ENCODE data around the gene SART3.

SART3 gene

DNA sequence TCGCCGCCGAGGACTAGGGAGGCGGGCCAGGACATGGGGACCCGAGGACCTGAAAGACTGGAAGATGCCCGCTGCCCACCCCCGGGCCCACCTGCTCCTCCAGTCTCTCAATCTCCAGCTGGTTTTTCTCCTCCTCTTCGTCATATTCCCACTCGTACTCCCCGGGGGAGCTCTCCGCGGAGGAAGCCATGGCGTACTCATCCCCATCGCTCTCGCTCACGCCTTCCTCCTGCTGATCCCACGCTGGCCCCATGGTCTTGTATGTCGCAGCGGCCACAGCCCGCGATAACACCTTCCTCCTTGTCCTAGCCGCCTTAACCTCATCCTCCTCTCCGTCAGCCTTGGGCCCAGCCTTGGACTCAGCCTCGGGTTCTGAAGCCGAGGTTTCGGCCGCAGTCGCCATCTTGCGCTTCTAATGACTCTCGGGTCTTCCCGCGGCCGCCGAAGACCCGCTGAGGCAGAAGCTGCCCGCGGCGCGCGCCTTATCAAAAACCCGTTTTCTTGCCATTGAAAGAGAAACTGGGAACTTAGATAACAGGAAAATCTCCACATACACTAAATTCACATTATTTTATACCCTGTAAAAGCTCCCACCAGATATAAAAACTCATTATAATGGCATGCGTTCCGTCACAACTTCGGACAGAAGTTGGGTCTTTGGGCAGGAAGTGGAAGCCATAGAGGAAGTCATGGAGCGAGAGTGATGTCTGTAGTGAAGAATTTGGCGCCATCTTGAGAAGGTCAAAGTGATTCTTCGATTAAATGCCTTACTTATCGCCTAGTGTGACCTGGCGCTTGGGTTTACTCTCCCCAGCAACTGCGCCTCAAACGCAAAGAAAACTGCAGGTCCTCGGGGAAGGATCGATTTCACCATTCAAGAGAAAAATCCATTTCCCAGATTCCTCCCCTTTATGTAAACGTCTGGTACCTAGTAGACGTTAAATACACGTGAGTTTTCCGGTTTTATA lies at the start of gene SART3:
TSS of gene SART3 (minus strand) at position 422 of the 968 bp plus-strand sequence. CDS start at position 403, 19 bp downstream.
- peak; percentile 63 to 74 for DNase-seq (ENCODE audit: low read depth in 2 of 2)

GRCh38 chr12:108610336-108610815 lies 49.4 kb upstream of the SART3 start:
- no peak for DNase-seq (ENCODE audit: low read depth in 2 of 2)

GRCh38 chr12:108609537-108610335 lies 48.8 kb upstream of the SART3 start:
- DNase-seq (ENCODE audit: low read depth in 2 of 2): no peak

DNA sequence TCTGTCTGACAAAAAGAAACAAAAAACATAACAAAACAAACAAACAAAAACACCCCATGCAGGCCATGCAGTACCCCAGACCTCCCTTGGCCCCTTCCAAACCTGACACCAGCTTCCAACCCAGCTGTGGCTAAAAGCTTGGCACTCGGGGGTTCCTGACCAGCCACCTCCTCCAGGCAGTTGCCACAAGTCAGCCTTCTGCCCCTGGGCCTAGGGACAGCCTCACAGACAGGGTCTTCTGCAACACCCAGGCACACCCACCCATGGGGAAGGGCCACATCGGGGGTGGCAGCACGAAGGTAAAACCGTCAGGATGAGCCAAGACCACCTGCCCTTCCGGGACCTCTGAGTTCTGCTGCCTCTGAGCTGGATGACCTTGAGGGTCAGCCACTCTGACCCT lies 47.6 kb upstream of the SART3 start:
- DNase-seq (ENCODE audit: low read depth in 2 of 2): no peak

DNA sequence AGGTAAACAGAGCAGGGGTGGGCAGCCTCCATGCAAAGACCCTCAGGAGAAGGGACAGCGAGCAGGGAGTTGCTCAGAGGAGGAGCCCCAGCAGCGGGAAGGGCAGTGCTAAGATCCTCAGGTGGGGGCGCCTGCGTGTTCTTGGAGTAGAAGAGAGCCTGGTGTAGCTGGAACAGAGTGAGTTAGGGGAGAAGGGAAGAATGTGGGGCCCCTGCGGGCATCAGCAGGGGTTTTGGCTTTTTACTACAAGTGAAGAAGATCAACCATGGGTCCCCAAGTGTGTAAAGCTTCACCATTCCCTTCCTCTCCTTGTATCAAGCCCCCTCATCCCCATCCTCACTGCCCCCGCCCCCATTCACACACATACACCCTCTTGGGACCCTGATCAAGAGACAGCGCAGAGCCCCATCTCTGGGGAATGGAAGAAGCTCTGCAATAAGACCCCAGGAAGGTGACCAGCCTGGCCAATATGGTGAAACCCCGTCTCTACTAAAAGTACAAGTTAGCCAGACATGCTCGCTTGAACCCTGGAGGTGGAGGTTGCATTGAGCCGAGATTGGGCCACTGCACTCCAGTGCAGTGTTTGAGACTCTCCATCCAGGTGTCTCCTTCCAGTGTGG lies 47.1 kb upstream of the SART3 start:
- no peak for DNase-seq (ENCODE audit: low read depth in 2 of 2)

GRCh38 chr12:108606492-108606891 lies 45.5 kb upstream of the SART3 start:
- DNase-seq (ENCODE audit: low read depth in 2 of 2): no peak

GRCh38 chr12:108605690-108606406 lies 44.9 kb upstream of the SART3 start:
- no peak for DNase-seq (ENCODE audit: low read depth in 2 of 2)

GRCh38 chr12:108605000-108605689 lies 44.2 kb upstream of the SART3 start:
- no peak for DNase-seq (ENCODE audit: low read depth in 2 of 2)

DNA sequence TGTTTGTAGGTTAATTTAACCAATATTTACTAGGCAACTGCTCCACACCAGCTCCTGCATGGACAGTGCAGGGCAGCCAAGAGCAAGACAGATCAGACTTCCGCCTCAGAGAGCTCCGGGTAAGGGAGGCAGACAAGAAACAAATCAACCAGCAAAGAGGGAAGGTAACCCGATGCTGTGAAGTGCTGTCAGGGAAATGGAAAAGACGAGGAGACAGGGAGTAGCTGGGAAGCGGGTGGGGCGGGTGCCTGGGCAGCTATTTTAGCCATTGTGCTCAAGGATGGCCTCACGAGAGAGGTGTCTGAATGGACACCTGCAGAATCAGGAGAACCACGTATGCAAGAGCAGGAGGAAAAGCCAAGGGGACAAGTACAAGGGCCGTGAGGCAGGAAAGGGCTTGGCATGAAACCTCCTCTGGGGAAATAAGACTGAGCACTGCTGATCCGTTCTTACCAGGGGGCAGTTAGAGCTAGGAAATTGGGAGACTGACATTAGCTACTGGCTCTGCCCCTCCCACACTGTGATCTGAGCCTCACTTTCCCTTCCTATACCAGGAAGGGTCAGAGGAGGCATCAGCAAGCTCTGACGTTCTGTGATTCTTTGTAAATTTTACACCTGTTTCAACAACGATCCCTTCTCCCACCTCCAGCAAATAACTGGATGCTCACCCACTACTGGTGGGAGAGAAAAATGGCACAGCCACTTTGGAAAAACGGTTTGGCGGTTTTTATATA lies 43.4 kb upstream of the SART3 start:
- no peak for DNase-seq (ENCODE audit: low read depth in 2 of 2)

- no peak for DNase-seq (ENCODE audit: low read depth in 2 of 2)
These were observed 42.8 kb upstream of the SART3 start for GRCh38 chr12:108603743-108604142.

GRCh38 chr12:108602976-108603704 lies 42.2 kb upstream of the SART3 start:
- no peak for DNase-seq (ENCODE audit: low read depth in 2 of 2)

DNA sequence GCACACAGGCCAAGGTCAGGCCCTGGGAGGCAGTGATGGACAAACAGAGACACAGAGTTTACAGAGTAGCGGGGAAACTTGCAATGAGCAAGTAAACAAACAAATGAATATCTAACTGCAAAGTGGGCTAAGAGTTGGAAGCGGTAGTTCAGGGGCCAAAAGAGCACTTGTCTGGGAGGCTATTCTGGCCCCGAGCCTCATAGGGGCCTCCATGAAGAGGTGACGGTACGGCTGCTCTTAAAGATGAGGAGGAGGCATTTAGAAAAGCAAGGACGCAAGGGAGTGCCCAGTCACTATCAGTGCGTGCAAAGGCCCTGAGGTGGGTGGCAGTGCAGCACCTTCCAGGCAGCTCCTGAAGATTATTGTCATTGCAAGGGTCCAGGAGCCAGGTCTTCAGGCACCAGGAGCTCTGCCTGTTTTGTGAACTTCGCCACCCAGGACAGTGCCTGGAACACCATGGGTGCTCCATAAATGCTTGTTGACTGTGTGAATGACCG lies 41.3 kb upstream of the SART3 start:
- DNase-seq (ENCODE audit: low read depth in 2 of 2): no peak

- DNase-seq (ENCODE audit: low read depth in 2 of 2): no peak
These were observed 39.7 kb upstream of the SART3 start for GRCh38 chr12:108600702-108601007.

DNA sequence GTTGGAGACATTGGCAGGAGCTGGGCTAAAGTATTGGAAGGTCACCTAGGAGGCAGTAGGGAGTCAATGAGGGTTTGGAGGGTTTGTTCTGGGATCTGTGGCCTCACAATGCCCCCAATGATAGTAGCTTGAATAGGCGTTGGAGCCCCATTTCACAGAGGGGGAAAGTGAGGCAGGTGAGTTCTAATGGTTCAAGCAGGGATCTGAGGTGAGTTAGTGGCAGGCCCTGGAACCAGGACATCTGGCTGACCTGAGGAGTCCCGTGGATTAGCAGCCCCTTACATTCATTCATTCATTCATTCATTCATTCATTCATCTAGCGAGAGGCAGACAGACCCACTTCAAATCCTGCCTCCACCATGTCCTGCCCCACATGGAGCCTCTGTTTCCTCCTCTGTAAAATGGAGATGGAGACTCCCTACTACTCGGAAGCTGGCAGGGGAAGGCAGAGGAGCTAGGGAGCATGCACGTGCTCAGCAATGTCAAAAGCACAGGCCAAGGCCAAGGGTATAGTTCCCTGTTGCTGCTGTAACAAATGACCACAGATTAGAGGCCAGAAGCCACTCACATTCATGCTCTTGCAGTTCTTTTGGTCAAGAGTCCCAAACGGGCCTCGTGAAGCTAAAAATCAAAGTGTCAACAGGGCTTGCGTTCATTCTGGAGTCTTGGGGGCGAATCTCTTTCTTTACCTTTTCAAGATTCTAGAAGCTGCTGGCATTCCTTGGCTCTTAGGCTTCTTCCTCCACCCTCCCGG lies 39.2 kb upstream of the SART3 start:
- DNase-seq (ENCODE audit: low read depth in 2 of 2): no peak

DNA sequence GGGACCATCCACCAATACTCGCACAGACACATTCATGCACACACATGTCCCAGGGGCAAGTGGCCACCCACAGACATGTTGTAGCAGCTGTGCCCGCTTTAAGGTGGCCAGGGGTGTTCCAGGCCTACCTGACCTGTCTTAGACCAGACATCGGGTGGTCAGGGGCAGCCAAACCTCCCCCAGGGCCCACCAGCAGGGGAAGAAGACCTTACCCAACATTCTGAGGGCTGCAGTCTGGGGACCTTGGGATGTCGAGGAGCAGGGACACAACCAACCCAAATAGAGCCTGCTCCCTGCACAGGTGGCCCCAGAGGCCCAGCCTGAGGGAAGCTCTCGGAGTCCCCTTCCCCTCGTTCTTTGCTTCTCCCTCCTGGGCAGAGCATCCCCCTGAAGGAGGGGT lies 38.6 kb upstream of the SART3 start:
- no peak for DNase-seq (ENCODE audit: low read depth in 2 of 2)

DNA sequence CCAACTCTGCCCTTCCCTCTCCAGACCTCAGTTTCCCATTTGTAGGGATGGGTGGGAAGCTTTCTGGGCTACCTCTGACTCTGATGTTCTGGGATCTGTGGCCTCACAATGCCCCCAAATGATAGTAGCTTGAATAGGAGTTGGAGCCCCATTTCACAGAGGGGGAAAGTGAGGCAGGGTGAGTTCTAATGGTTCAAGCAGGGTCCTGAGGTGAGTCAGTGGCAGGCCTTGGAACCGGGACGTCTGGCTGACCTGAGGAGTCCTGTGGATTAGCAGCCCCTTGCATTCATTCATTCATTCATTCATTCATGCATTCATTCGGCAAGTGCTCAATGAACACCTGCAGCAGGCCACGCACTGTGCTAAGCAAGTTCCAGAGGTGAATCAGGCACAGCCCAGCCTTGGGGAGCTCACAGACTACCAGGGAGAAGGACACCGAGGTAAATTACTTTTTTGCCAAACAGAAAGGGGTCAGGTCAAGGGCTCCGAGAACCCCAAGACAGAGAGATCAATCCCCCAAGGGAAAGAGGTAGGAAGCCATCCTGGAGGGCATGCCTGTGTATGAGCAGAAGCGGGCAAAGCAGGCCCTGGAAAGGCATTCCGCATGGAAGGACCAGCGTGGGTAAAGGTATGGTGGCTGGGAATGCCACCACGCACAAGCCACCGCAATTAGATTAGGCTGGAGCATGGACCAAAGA lies 37.7 kb upstream of the SART3 start:
- DNase-seq (ENCODE audit: low read depth in 2 of 2): no peak

GRCh38 chr12:108597559-108598471 lies 36.8 kb upstream of the SART3 start, which contains the start of gene TMEM119:
Gene TMEM119, minus strand, starts transcription at chr12:108598084. Its CDS starts 5,701 bp downstream, at chr12:108592383.
- DNase-seq (ENCODE audit: low read depth in 2 of 2): no peak
